ENCODE results near the gene RFTN1. TPM values are rescaled to one million over a fixed set of nuclear protein-coding genes. Genes with fewer than 3 reads are reported as not detected.

The RFTN1 gene
- total and polyA plus RNA-seq, 11 donors = 17.1 to 40.8 (median 26.4) TPM

- peaks cover 27 to 91% (median 67%) of the 10 kb centered on the region in 12 donors for H3K4me1 ChIP-seq
- intact Hi-C loops (cut with DNase I) = loop anchor here in 5 of 10 donors (5.0 to 10.0 kb wide), 5 partner anchors 84 to 144 kb away; partner anchors contain the start of gene RFTN1 (in 5 of the 5)
Measured at GRCh38 chr3:16370872-16371740, 142.4 kb downstream of the RFTN1 start.

GRCh38 chr3:16370503-16370871 is 143.0 kb downstream of the RFTN1 start:
- H3K36me3 ChIP-seq = peaks cover 0 to 39% (median 30%) of the 10 kb centered on the region in 9 donors
- H3K4me1 ChIP-seq = peaks cover 27 to 91% (median 66%) of the 10 kb centered on the region in 12 donors
- H3K27ac ChIP-seq = peak overlapping the region in 11 of 12 donors; percentile 44 to 78 (median 70)
- no peaks in the 10 kb centered on the region for H3K27me3 ChIP-seq
- DNase-seq (no peak), ATAC-seq (no peak)
- 44 to 58% (median 53%) methylated on average over 2 of the region's 2 CpGs for WGBS, 4 donors
- no peaks in the 10 kb centered on the region for H3K9me3 ChIP-seq
- H3K4me3 ChIP-seq = no peak overlapping the region
- intact Hi-C loops (cut with DNase I) = loop anchor here in 5 of 10 donors (5.0 to 10.0 kb wide), 5 partner anchors 83 to 144 kb away; partner anchors contain the start of gene RFTN1 (in 5 of the 5)
- TF ChIP-seq POLR2A (IDR thresholded peaks at IDR 0.05) = no peak
- TF ChIP-seq, protein P1, sequence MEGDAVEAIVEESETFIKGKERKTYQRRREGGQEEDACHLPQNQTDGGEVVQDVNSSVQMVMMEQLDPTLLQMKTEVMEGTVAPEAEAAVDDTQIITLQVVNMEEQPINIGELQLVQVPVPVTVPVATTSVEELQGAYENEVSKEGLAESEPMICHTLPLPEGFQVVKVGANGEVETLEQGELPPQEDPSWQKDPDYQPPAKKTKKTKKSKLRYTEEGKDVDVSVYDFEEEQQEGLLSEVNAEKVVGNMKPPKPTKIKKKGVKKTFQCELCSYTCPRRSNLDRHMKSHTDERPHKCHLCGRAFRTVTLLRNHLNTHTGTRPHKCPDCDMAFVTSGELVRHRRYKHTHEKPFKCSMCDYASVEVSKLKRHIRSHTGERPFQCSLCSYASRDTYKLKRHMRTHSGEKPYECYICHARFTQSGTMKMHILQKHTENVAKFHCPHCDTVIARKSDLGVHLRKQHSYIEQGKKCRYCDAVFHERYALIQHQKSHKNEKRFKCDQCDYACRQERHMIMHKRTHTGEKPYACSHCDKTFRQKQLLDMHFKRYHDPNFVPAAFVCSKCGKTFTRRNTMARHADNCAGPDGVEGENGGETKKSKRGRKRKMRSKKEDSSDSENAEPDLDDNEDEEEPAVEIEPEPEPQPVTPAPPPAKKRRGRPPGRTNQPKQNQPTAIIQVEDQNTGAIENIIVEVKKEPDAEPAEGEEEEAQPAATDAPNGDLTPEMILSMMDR (IDR thresholded peaks at IDR 0.05) = no peak

More at GRCh38 chr3:16370872-16371740, 142.4 kb downstream of the RFTN1 start:
- ATAC-seq (peak; percentile 17 to 53 (median 48)), DNase-seq (peak in 2 of 5 donors; percentile 45 to 57)
- 44 to 57% (median 48%) methylated on average over 10 of the region's 10 CpGs for WGBS, 4 donors
- TF ChIP-seq, protein P1 (IDR thresholded peaks at IDR 0.05) = no peak
- TF ChIP-seq POLR2A (IDR thresholded peaks at IDR 0.05) = no peak
- peak overlapping the region in 11 of 12 donors; percentile 50 to 78 (median 70) for H3K27ac ChIP-seq
- no peak overlapping the region for H3K4me3 ChIP-seq
- H3K27me3 ChIP-seq = no peaks in the 10 kb centered on the region
- H3K36me3 ChIP-seq = peaks cover 0 to 36% (median 30%) of the 10 kb centered on the region in 9 donors
- H3K9me3 ChIP-seq = no peaks in the 10 kb centered on the region

DNA sequence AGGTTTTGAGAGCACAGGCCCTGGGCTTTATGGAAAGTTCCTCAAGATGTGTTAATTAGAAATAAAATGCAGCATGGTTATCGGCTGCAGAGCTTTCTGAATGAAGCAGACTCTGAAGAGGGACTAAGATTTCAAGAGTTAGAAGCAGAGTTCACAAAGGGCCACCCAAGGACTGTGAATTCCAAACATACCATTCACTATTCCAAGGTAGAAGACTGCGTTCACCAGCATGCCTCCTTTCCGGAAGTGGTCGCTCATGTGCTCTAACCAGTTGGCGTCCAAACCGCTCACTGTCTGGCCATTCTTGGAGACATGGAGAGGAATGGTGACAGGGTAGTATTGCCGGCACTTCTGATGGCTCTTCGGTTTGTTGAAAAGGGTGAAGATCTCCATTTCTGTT is 143.6 kb downstream of the RFTN1 start:
- H3K27ac ChIP-seq = peak overlapping the region in 9 of 12 donors; percentile 67 to 78 (median 71)
- intact Hi-C loops (cut with DNase I) = loop anchor here in 5 of 10 donors (5.0 to 10.0 kb wide), 5 partner anchors 83 to 145 kb away; partner anchors contain the start of gene RFTN1 (in 5 of the 5)
- H3K36me3 ChIP-seq = peaks cover 0 to 45% (median 32%) of the 10 kb centered on the region in 9 donors
- DNase-seq (no peak), ATAC-seq (no peak)
- peaks cover 27 to 91% (median 63%) of the 10 kb centered on the region in 12 donors for H3K4me1 ChIP-seq
- H3K27me3 ChIP-seq = no peaks in the 10 kb centered on the region
- H3K9me3 ChIP-seq = no peaks in the 10 kb centered on the region
- WGBS, 4 donors = 75 to 85% (median 77%) methylated on average over 8 of the region's 8 CpGs
- no peak overlapping the region for H3K4me3 ChIP-seq
- TF ChIP-seq POLR2A (IDR thresholded peaks at IDR 0.05) = no peak
- TF ChIP-seq, protein P1 (IDR thresholded peaks at IDR 0.05) = no peak

DNA sequence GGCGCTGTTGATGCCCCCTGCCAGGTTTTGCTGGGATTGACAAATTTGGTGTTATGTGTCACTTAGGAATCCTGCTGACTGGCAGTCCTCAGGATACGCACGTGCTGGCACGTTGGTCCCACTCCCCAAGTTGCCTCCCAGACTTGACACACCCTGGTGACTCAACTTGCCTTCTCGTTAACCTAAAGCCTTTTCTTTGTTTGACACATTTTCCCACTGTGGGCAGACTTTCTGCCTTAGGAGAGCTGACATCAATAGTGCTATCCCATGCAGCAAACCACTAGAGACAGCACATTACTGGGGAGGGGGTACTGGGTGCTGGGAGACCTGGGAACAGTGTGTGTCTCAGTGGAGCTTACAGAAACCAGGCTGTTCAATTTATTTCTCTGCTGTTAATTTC is 144.2 kb downstream of the RFTN1 start:
- Histone ChIP-seq H3K27ac (peak overlapping the region in 5 of 12 donors; percentile 14 to 76 (median 68)), H3K4me1 (peaks cover 27 to 87% (median 59%) of the 10 kb centered on the region in 12 donors), H3K9me3 (no peaks in the 10 kb centered on the region), H3K36me3 (peaks cover 0 to 51% (median 38%) of the 10 kb centered on the region in 9 donors), H3K4me3 (no peak overlapping the region), H3K27me3 (no peaks in the 10 kb centered on the region)
- intact Hi-C loops (cut with DNase I) = no loop called here
- TF ChIP-seq, protein P1 (IDR thresholded peaks at IDR 0.05) = no peak
- TF ChIP-seq POLR2A (IDR thresholded peaks at IDR 0.05) = no peak
- 91 to 94% (median 93%) methylated on average over 5 of the region's 5 CpGs for WGBS, 4 donors
- DNase-seq = no peak
- ATAC-seq = no peak

All from heart left ventricle (tissue), 16 donors.